ENCODE measurements around the gene APOC1.

GRCh38 chr19:44905437-44906160 lies 8.8 kb upstream of the APOC1 start, which contains the start of gene APOE:
- TF ChIP-seq, protein P1, sequence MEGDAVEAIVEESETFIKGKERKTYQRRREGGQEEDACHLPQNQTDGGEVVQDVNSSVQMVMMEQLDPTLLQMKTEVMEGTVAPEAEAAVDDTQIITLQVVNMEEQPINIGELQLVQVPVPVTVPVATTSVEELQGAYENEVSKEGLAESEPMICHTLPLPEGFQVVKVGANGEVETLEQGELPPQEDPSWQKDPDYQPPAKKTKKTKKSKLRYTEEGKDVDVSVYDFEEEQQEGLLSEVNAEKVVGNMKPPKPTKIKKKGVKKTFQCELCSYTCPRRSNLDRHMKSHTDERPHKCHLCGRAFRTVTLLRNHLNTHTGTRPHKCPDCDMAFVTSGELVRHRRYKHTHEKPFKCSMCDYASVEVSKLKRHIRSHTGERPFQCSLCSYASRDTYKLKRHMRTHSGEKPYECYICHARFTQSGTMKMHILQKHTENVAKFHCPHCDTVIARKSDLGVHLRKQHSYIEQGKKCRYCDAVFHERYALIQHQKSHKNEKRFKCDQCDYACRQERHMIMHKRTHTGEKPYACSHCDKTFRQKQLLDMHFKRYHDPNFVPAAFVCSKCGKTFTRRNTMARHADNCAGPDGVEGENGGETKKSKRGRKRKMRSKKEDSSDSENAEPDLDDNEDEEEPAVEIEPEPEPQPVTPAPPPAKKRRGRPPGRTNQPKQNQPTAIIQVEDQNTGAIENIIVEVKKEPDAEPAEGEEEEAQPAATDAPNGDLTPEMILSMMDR (conservative IDR thresholded peaks at IDR 0.05; ENCODE audit: low read length), result no peak
- TF ChIP-seq EZH2phosphoT487 (IDR thresholded peaks at IDR 0.05; ENCODE audit: borderline replicate concordance), result no peak

Data from Loucy (cell line).